Fibroblast of the conjunctiva (primary cell): ENCODE data around the gene NEU4.

Experiments used
- DNase-seq: peaks from one replicate; pipeline ENCODE4 v3.0.0-alpha.2; 2010; ENCODE audit warnings: low read depth

NEU4 gene

DNA sequence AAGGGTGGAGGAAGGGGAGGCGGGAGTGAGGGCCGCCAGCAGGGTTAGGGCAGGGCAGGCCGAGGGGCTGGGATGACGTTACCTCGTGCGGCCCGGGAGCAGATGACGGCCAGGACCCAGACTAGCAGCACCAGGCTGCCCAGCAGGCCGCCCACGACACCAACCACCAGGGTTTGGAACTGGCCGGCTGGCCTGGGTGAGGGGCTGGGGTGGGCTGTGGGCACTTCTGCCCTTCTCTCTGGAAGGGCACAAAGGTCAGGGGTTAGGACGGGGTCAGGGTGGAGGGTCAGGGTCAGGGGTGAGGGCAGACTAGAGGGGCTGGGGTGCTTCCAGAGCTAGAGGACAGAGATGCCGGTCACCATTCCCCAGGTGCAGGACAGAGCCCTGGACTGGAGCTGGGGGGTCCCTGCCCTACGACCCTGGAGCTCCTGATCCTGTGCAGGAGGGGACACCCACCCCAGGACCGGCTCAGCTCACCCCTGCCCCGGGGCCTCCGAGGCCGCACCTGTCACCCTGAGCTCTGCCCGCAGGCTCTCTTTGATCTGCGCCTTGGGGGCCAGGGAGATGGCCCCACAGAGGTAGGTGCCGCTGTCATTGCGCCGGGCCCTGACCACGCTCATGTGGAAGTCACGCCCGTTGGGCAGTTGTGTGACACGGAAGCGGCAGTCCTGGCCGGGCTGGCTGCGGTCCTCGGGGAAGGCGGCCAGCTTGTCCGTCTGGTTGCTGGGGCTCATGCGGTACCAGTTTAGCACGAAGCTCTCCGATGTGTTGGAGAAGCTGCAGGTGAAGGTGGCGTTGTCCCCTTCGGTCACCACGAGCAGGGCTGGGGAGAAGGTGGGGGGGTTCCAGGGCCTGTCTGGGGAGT, 43.4 kb downstream of the NEU4 start:
- DNase-seq: no peak

DNA sequence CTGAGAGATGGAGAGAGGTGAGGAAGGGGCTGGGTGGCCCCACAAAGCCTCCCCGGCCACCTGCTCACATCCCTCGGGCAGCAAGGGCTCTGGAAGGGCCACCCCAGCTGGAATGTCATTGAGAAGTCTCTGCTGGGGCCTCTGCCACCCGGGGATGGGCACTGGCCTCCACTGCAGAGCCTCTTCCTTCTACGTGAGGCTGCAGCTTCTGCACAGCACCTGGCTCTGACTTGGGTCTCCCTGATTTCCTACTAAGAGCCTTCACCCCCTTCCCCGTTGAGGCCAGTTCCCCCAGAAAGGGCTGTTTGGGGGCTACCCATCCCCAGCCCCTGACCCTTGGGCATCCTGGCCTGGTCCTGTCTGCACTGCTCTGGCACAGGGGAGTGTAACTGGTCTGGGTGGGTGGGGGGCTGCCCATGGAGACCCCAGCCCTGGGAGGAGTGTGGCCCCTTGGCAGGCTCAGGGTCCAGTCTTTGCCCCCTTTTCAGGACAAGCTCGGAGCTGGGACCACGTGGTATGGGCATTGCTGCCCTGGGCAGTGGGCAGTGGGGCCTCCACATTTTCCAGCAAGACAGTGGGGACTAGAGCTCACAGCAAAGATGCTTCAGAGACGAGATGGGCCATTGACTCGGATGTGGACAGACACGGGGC, 44.1 kb downstream of the NEU4 start:
- no peak for DNase-seq

DNA sequence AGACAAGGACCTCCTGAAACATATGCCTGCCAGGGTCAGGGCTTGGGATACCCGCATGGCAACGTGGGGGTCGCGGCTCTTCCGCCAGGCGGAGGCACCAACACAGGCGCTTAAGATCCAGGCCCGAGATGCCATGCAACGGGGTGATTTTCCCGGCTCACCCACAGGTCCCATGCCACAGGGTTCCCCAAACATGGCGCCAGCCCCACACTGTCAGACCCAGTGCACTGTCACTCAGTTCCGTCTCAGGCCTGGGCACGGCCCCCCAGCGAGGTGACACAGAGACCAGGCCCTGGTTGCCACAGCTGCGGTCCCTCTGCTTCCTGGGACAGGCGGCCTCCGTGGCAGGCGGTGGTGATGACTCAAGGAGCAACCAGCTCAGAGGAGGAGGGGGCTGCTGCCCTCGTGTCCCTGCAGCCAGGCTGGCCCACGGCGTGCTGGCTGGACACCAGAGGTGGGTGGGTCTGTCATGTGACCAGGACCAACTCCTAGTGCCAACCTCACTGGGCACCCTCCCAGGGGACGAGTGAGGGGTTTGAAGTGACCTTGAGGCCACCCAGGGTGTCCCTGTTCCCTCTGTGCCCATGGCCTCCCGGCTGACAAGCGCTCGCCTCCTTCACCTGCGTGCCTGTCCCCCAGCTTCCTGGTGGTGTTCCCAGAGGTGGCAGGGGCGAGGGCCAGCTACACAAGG, 44.8 kb downstream of the NEU4 start:
- DNase-seq: no peak

DNA sequence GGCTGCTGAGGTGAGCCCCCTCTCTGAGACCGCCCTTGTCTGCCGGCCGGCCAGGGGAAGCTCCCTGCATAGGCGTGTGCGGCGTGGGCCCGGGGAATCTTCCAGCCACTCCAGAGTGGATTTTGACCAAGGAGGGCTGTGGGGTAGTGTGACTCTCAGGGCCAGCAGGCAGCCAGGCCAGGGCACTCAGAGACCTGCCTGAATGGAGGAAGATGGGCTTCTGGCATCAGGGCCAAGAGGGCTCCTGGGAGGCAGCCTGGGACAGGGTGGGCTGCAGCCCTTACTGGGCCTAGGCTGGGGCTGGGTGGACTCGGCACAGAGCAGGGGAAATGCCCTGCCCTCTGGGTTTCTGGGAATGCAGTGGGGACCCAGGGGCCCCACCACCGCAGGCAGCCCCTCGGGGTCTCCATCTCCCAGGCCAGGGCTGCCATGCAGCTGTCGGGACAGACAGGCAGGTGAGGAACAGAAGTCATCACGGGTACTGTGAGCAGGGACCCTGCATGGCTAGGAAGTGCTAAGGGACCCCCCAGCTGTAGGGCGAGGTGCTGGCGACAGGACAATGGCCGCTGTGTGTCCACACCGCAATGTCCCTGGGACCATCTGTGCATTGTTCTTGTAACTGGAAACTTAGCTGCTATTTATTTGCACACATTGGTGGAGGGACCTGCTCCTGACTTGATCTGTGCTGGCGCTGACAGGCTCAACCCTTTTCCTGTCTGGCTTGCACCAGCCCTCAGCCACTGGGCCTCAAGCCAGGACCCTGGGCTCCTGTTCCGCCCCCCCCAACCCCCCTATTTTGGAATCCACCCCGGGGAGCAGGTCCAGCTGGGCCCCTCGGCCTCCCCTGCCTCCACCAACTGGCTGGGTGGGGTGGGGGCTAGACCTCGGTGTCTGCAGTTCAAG, 45.6 kb downstream of the NEU4 start:
- no peak for DNase-seq

DNA sequence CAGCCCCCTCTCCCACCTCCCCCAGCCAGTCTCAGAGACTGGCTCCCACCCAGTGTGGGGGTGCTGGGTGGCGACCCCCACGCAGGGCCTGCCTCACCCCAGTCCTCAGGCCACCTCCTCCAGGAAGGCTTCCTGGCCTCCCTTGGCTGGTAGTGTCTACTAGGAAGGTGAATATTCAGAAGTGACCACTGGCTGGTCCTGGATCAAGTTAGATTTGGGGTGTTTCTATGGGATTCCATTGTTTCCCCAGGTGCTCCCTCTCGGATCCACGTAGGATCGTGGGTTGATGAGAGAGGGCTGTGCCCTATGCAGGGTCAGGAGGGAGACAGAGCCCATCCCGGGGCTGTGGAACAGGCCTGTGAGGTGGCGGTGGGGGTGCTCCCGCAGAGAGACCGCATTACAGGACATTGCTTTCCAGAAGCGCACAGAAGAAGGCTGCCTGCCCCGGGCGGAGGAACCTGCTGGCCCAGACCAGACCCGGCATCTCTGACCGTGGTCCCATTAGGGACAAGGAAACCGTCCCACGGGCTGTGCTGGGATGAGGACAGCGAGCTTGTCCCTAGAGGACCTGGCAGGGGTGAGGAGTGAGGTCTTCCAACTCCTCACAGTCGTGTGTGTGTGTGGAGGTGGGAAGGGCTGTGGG, 46.4 kb downstream of the NEU4 start:
- no peak for DNase-seq

DNA sequence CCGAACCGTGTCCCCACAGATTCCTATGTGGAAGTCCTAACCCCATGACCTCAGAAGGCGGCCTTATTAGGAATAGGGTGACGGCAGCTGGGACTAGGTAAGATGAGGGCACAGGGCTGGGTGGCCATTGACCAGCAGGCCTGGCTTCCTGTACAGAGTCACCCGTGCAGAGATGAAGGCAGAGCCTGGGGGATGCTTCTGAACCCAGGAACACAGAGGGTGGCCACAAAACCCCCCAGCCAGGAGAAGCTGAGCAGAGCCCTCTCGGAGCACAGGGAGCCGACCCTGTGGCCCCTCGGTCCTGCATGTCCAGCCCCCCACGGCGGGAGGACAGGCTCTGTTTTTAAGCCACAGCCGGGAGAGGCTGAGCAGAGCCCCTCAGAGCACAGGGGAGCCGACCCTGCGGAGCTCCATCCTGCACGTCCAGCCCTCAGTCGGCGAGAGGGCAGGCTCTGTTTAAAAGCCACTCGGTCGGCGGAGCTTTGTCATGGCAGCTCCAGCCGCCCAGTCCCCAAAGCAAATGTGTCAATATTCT, 47.0 kb downstream of the NEU4 start:
- DNase-seq: no peak

DNA sequence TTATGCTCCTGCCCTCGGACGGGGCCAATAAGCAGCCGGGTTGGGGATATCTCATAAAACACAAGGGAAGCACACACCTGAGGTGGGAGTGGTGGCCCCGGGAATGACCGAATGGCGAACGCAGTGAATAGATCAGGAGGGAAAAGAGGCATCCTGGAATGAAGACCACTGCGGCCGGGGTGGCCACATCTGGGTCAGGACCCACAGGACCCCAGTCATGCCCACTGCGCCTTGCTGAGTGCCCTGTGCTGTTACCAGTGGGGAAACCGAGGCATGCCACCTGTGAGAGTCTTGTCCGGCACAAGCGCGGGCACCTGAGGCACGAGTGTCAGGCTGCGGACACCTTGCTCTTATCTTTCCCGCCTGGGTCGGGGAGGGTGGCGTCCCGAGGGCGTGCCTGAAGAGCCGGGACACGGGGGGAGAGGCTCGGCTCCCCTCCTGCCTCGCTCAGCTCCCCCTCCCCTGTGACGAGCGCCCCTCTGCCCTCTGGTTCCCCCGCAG, 48.1 kb downstream of the NEU4 start:
- DNase-seq: no peak

DNA sequence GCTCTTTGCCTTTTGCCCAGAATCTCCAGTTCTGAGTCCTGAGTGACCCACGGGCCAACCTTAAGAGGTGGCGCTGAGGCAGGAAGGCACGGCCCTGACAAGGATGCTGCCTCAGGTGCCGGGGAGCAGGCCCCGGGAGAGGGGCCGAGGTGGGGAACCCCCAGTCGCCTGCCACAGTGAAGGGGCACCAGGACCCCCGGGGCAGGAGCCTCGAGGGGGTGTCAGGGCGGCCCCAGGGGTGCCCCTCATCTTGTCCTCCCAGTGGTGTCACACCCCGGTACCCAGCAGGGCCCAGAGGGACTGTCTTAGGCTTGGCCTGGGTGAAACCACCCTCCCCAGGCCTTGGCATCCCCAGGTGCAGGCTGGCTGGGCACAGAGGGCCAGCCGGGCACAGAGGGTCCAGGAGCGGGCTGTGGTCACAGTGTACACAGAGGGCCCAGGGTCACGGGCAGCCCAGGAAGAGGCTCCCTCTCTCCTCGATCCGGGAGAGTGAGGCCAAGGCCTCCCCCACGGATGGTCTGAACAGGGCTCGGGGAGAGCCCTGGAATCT, 48.7 kb downstream of the NEU4 start:
- no peak for DNase-seq

DNA sequence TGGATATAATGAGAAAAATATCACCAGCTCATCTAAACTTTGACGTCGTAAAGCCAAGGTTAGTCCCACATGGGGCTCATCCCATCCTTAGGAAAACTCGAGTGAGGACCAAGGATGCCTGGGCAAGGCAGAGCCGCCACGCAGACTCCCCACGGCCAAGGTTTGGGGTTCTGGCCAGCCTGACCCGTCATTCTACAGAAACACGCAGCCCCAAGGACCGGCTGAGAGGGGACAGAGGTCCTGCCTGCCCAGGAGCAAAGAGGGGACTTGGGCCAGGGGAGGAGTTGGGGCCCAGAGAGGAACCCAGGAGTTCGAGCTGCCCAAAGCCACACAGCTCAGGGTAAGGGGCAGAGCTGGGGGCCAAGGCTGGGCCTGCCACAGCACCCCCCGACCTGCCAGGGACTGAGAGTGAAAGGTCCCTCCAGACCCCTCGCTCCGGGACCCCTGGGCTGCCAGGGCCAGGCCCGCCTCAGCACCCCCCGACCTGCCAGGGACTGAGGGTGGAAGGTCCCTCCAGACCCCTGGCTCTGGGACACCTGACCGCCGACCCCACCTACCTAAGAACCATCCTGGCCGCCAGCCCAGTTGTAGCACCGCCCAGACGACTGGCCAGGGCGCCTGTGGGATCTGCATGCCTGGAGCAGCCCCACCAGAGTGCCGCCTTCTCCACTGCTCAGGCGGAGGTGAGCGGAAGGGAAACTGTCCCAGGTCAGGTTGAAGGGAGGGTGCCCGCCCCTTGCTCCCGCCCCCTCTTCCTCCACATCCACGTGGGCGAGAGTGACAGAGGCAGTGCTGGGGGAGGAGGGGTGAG, 49.4 kb downstream of the NEU4 start, which contains the start of gene PDCD1:
Gene PDCD1 (minus strand): TSS at position 689 of the 811 bp plus-strand sequence. CDS start 56 bp downstream, at position 633.
- DNase-seq: no peak

DNA sequence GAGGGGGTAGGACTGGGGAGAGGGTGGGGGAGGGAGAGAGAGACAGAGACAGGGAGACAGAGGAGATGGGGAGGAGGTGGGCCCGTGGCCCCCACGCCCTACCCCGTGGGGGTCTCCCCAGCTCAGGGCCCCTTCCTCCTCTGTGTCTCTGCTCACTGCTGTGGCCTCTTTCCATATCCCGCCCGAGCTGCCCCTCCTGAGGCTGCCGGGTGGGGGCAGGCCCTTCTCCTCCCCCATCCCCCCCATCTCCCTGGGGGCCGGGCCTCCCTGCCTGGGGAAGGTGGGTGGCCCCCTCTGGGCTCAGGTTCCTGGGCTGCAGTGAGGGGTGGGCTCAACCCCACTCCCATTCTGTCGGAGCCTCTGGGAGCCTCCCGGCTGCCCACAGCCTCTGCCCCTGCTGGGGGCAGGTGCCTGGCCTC, 50.0 kb downstream of the NEU4 start:
- DNase-seq: no peak

DNA sequence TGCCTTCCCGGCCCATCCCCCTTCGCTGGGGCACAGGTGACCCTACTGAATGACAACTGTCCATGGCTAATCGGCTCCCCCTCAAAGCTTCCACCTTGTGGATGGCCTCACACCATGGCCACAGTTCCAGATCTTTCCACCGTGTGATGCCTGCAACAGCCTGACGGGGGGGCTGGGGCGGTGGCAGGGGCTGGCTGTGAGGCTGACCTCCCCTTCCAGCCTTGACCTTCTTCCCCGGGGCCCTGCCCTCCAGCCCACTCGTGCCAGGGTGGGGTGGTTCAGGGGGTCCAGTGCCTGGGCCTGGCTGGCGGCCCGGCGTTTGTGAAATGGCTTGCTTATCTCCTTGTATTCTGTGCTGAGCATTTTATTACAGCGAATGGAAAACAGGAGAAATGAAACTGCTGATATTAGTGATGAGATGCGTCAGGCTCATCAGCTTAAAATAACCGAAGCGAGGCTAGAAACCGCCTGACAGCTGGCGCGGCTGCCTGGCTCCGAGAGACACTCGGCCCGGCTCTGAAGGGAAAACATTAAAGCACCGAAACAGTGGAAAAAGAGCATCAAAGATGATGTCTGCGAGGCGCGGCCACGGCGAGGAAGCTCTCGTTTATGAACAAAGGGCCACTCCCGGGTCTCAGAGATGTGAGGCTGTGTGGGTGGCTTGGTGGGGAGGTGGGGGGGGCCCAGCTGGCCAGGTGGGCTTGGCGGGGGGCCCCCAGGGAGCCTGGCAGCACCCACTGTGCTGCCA, 50.6 kb downstream of the NEU4 start:
- no peak for DNase-seq

DNA sequence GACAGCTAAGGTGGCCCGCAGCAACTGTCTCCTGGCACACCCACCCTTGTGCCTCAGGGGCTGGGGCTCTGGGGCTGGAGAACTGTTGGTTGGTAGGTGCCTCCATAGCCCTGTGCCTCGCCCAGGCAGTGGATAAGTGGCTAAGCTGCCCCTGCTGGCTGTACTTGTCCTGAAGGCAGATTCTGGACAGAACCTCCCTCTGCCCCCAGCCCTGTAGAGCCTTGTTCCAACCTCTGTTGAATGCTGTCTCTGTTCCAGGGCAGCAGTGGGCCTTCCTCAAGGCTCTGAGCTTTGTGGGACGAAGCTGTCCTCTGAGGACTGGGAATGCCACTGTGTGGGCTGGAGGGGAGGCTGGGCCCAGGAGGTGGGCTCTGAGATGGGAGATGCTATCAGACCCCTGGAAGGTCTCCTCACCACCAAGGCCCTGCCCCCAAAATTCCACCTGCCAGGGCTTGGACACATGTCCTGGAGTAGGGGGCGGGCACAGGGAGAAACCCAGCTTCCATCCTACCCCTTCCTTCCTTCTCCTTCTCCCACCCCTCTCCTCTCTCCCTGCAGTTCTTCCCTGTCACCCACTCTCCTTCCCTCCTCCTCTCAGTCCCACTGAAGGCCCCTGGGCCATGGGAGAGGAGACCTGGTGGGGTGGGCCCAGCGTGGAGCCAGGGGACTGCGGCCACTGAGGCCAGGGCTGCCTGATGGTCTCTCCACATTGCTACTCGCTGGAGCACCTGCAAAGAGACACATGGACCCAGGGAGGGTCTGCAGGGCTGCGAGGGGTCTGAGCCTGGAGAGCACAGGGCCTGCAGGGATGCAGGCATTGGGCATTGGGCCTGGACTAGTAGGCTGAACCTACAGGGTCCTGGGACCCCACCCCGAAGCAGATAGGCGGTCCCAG, 51.4 kb downstream of the NEU4 start:
- DNase-seq: no peak

DNA sequence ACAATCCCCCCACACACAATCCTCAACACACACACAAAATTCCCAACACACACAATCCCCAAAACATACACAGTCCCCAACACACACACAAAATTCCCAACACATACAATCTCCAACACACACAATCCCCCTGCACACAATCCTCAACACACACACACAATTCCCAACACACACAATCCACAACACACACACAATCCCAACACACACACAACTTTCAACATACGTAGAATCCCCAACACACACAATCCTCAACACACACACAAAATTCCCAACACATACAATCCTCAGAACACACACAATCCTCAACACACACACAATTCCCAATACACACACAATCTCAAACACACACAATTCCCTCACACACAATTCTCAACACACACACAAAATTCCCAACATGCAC, 52.3 kb downstream of the NEU4 start:
- DNase-seq: no peak

DNA sequence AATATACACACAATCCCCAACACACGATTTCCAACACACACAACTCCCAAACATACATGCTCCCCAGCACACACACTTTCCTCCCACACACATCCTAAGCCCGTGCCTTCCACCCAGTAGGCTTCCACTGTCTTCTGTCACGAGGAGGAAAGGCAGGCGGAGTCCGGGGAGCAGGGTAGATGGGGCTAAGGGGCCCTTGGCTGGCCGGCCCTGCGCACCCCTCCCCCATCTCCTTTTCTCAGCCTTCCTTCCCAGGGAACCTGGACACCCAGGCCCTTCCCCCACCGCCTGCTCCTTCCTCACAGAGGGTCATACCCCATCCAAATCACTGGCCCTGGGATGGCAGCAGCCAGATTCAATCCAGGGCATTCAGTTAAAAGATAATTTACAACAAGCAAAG, 53.1 kb downstream of the NEU4 start:
- no peak for DNase-seq

DNA sequence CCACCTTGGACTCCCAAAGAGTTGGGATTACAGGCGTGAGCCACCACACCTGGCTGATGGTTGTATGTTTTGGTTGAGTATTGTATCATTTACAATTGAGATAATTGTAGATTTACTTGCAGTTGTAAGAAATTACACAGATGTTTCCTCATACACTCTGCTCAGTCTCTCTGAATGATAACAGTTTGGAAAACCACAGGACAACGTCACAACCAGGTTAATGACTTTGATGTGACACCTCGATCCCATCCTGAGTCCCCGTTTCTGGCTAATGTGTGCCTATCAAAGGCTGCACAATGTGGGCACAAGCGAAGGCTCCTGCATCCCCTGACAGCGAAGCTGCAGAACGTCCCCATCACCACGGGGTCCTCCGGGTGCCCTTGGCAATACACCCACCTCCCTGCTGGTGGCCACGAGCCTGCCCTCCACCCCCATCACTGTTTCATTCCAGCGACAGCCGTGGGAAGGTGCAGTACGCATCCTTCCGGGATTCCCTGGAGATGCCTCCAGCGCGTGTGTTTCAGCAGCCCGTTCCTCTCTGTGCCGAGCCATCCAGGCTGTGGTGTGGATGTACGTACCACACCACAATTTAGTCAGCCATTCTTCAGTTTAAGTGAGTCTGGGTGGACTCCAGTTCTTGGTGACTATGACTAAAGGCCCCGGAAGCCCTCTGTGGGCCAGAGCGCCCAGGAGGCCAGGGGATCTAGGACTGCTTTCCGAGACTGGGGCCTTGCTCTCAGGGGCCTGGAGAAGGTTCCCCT, 54.0 kb downstream of the NEU4 start:
- no peak for DNase-seq

DNA sequence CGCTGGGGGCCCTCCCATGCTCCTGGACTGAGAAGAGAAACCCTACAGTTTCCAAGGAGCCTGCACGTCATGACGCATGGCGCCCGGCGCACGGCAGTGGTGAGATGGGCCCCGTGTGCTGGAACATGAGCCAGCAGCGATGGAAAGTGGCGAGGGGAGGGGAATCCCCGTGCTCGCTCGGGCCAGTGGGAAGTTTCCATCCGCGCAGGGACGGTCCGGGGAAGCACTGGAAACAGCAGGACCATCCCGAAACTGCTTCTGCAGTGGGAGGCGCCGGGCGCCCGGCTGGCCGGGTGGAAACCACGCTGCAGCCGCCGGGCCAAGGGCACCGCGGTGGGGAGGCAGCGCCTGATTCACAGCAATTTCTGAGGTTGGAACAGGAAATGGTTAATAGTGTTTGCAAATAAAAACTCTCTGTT, 54.6 kb downstream of the NEU4 start:
- no peak for DNase-seq
